CD1c-positive myeloid dendritic cell (primary cell): ENCODE results near the gene RBMS1.

Experiments
- DNase-seq: peaks from one replicate; pipeline ENCODE4 v3.0.0-alpha.2; 2016; ENCODE audit errors: extremely low spot score

The RBMS1 gene

DNA sequence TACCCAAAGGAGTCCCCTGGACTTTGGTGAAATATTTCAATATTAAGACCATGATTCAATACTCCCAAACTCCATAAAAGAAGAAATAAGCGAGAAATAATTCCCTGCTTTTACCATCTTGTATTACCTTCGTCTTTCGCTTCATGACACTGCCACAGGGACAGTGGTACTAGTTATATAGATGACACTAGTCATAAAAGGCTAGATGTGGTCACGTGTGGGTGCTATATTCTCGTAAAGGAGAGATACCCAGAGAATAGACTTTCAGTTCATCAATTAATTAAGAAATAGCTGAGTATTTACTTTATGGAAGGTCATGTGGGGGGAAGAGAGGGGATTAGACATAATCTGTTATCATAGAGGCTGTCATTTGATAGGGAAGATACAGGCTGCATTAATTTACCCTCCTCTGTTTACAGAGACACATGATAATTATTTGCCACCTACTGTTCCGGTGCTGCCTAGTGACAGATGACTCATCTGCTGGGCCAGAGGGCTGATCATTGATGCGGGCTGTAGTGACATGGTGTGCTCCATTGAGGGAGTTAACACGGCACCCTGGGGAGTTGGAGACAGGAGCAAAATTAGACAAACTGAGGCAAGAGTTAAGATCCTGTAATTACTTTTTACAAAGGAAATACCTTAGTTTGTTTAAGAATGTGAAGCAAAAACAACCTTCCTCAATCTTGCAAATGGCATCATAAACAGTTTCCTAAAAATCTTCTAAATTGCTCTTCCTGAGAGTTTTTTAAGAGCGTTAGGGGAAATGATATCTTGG is 215.3 kb downstream of the RBMS1 start:
- no peak for DNase-seq

GRCh38 chr2:160277151-160277550 is 216.5 kb downstream of the RBMS1 start:
- no peak for DNase-seq

- no peak for DNase-seq
These were observed 218.0 kb downstream of the RBMS1 start for GRCh38 chr2:160275656-160276055.

DNA sequence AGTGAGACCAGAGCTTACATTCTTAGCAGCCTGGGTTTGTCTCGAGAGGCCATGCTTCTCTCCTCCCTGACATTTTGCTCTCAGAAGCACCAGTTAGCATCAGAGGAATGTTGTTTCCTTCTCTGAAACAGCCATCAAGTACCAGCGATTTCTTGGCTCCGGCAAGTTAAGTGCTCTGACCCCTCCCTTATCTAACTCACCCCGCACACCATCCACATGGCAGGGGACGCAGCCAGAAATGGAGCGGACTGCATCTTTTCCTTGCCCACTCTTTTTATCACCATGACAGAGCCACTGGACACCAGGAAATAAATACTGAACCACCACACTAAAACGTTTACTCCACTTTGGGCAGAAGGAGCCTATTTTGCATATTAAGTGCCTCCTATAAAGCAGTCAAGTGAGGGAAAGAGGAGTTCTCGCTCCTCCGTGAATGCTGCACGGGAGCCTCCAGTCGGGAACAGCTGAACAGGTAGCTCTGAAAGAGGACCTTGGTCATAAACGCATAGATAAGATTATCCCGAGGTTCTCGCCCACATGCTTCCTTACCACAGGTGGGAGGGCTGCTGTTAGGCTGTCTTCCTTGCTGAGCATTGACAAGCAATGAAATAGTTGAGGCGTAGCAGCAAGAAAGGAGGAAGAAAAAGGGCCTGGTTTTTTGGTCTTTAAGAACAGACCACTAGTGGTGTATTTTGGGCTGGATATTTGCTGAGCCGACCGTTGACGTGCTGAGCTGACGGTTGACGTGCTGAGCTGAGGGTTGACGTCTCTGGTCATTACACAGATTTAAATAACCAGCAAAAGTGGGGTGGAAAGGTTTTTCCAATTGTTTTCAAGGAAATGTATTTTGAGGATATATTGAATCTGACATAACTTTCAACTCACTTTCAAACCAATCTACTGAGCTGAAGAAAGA is 222.2 kb downstream of the RBMS1 start:
- no peak for DNase-seq

GRCh38 chr2:160270571-160271113 is 223.0 kb downstream of the RBMS1 start:
- DNase-seq, result no peak

DNA sequence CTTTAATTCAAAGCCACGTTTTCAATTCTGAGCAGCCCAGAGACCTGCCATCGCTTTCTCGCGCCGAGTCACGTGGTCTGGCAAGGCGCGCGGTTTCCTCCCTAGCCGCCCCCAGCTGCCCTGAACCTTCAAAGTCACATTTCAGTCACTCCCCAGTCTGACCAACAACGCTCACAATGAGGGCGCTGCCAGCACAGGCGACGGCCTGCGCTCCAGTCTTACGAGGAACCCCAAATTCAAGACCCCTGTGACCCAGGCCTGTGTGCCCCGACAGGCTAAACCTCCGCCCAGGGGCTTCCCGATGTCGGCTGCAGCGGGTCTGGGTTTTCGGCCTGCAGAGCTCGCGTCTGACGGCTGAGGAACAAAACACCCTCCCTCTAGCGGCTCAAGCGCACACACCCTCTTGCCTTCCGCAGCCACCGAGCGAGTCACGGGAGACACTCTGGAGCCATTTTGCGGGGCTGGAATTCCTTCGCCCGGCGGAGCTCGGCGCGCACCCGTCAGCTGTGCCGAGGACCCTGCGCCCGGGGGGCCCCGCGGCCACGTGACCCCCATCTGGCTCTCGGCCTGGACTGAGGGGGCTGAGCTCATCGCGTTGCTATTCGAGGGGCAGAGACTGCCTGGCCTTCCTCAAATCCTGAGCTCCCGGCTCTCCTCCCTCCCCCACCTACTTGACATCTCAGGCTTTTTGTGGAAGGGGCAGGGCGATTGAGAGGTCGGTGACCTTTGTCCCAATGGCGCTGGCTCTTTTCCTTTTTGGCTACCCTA is 223.6 kb downstream of the RBMS1 start:
- peak; percentile 71 for DNase-seq

DNA sequence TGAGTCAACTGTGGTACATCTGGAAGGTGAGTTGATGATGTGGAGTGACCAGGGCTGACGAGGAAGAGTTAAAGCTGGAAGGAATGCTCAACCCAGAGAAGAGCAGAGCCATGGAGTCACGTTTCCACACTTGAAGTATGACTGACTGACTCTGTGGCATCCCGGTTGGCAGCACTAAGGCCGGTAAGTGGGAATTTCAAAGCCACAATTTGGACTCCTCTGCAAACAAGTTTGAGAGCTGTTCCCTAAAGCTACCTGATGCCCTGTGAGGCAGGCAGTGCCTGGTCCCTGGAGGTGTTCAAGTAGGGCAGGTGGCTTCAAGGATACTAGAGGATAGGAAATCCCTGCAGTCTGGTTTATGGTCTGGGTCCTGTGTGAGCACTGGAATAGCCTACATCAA is 224.2 kb downstream of the RBMS1 start:
- DNase-seq, result no peak

DNA sequence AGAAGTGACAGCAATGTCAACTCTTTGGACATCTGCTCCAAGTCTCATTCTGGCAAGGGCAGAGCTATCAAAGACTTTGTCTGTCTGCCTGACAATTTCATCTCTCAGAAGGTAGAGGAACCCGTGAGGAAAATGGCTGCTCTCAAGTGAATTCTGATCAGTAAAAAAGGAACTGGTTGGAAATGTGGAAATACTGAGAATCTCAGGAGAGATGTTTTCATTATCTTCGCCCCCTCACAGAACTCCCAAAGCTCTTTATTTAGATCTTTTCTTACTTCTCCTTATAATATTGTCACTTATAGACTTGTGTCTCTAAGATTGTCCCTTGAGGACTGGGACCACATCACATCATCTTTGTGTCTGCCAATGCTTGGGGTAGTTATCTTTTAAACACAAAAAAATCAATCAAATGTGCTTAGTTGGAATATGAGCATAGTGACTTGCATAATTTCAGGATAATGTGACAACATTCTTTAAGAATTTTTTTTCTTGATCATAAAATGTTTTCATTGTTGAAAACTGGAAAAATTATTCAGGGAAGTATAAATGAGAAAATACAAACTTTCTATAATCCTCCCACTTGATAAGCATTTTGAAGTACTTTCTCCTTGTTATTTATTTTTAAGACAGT is 225.3 kb downstream of the RBMS1 start:
- peak; percentile 83 for DNase-seq

DNA sequence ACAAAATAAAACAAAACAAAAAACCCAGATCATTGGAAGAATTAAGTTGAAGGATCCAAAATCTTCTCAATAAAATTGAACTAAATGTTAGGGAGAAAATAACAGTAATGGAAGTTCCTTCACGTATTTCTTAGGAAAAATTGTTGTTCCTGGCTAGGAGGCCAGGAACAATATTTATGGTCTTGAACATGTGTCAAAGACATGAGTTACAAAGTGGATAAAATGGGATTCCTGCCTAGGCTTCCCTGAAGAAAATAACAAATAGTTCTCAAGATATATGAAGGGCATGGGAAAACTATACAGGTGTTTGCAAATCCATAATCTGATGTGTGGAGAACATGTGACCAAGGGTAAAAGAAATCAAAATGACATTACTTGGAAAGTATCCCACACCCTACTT is 225.9 kb downstream of the RBMS1 start:
- DNase-seq, result no peak

DNA sequence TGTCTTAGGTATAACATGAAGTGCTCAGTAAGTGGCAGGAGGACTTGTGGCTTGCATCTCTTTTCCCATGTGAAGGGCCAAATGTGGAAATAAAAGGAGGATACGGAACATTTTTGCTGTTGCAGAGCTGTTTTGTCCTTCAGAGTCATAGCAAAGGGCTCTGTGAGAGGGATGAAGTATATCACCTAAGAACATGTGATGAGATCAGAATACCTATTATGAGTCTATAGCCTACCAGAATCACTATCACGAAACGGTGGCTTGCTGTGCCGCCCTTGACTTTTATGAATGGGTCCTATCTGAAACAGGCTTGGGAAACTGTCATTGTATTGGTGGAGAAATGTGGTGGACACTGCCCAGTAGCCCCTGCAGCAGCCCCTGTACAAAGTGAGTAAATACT is 226.6 kb downstream of the RBMS1 start:
- DNase-seq, result no peak

DNA sequence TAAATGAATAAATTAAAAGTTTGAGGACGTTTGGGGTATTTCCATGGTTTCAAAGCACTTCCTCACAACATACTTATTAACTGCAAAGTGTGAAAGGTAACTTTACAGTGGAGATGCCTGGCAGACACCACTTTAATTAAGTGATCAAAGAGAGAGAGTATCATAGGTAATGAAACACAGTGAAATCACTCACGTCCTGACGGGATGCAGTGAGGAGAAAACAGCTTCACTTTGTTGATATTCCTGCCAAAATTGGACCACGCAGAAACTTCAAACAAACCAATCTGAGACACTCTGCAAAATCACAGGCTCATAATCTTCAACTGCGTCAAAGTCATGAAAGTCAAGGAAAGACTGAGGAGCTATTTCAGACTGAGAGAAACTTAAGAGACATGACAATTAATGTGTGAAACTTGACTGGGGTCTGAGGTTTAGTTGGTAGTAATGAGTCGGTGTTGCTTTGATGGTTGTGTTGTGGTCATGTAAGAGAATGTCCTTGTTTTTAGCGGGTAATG is 227.5 kb downstream of the RBMS1 start:
- DNase-seq, result peak; percentile 19

- DNase-seq, result peak; percentile 47
These were observed 229.3 kb downstream of the RBMS1 start for GRCh38 chr2:160264308-160264707.

- no peak for DNase-seq
These were observed 231.9 kb downstream of the RBMS1 start for GRCh38 chr2:160261732-160262131.

DNA sequence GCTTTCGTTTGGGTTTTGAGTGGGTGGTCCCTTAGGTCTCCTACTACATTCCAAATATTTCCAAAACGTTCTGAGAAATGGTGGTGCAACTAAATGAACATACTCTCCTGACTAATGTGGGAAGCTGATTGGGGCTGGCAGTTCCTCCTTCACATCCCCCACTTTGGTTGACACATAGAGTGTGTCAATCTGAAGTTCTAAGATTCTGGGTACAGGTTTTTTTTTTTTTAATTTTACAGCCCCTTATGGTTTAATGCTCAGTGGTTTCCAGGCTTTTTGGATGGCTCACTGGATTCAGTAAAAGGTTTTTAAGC is 235.2 kb downstream of the RBMS1 start:
- DNase-seq, result peak; percentile 26

DNA sequence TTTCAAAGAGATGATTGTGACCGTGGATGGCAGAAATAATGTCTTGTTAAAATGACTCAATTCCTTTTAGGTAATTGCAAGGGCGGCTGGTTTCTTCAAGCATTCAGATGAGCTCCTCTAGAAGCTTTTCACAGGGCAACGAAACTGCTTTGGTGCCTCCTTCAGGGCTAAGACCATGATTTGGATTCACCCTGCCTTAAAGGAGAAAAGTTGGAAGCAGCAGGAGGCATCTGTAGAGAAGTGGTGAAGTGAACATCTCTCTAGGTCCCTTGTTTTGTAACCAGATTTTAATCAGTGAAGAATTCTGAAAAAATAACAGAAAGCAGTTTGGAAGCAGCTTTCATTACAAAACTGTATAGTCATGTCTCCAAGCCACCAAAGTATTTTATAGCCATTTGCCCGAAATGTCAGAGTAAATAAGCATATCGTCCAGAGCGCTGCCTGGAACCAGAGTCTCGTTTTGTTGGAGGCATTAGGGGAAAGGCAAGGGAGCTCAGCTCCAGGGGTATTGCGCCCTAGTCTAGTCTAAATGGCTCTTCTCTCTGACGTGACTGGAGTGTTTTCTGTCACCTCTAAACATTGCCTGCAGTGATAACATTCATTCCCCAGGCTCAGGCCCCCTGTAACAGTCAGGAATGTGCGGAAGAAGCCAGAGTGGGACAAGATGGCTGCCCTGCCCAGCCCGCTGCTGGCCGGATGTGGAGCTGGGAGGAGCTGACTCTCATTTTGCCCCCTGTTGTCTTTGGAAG is 235.7 kb downstream of the RBMS1 start:
- no peak for DNase-seq

DNA sequence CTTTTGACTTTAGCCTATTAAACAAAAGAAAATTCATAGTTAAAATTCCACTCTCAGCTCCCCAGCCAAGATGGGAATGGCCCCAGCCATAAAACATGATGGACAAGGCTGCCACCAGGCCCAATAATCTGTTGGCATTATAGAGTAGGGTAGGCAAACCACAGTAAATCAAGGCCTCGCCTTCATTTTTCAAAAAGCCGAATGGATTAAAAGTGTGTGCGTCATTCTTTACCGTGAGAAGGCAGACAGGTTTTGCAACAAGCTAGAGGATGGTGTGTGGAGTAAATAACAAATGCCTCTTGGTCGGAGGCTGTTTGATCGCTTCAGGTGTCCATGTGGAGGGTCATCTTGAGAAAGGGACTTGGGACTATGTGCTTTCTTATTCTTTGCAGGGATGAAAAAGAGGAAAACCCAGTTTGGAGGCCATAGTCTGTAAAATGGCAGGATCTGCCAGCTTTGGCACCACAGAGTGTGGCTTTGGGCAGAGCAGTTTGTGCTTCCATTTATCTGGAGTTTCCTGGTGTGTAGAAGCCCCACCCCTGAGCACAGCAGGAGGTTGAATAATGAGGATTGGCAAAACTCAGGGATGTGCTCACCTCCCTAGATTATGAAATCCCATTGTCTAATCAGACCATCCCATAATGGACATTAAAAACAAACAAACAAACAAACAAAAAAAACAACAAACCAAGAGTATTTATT is 236.4 kb downstream of the RBMS1 start:
- DNase-seq, result no peak

DNA sequence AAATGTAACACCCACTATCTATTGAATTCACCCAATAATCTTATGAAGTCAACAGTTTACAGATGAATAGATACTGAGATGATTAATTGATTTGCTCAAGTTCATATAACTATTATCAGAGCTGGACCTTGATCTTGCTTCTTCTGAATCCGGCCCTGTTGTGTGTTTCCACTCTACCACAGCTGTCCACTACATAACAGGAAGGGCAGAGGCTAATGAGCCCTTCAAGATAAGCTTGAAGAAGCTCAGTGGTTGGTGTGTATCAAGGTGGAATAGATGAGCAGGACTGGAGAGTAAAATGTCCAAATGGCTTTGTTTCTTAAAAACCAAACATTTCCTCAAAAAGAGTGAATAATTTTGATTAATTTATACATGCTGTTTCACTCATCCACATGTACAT is 237.1 kb downstream of the RBMS1 start:
- DNase-seq, result no peak

DNA sequence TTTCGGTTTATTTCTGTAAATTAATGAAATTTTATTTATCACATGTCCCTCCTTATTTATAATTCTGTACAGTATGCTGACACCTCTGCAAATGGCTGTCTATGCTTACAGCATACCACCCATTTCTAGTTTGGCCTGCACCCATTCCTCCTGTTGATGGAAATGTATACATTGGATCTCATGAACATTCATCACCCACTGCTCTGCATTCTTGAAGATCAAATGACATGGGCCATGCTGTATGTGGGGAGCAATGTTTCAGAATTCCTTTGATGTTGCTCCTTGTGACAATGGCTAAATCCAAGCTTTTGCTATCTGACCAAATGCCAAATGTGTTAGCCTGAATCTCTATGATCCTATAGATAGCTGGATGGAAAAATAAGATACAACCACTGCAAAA is 238.2 kb downstream of the RBMS1 start:
- DNase-seq, result no peak

DNA sequence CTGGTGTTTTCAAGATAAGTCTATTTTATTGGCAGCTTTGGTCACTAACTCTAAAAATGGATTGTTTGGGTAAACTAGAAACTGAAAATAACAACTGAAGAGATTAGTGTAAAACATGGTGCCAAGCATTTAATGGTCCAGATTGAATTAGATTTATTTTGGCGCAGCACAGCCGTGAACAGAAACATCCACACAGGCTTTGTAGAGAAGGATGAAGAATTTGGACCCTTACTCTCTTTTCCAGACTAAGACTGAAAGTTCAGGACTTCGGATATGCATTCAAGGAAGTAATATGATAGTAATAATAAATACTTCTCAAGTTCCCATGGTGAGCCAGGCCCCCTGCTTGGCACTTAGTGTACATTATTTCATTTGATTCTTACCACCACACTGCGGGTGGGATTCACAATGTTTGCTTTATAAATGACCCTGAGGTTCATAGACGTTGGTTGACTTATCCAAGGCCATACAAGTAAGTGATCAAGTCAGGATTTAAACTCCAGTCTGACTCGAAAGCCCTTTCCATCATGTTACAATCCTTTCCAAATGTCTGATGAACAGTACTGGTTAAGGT is 239.3 kb downstream of the RBMS1 start:
- no peak for DNase-seq
